ENCODE results near the gene MTCP1. TPM values are rescaled to one million over a fixed set of nuclear protein-coding genes. Genes with fewer than 3 reads are reported as not detected.

Gene MTCP1
- total and polyA plus RNA-seq, 10 of the 15 experiments (the other 5 are each of a cell fraction or from before 2014, with no cell fraction given) = 16.6 to 74.0 (median 30.9) TPM

DNA sequence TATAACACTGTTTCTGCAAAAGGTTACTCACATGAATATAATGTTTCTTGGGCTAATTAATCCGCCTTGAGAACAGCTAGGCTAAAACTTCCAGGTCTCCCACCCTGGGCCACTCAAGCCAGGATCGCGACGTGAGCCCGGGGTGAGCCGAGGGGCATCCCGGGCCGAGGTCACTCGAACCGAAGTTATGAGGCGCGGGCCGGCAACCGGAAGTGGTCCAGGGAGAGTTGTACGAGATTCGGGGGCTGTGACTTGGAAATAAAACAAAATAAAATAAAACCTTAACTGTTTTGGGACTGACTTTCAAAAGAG is 317 bp downstream of the MTCP1 start:
- WGBS (ENCODE audit: insufficient coverage, insufficient replicate concordance, low lambda C conversion rate, missing lambda C conversion rate) = 51% methylated on average over 16 of the region's 16 CpGs
- Histone ChIP-seq H3K4me3 (peak overlapping the region; percentile 72), H3K27me3 (replicated peaks in 1 of 2; ENCODE audit: control insufficient read depth in 2 of 2, insufficient read depth in 2 of 2, low read length in 1 of 2) (no peaks in the 10 kb centered on the region), H2AFZ (ENCODE audit: control insufficient read depth, low read depth, low read length) (peak overlapping the region; percentile 55), H3K4me2 (ENCODE audit: control insufficient read depth, insufficient read depth) (0 out of 2 replicates have a peak overlapping the region, but pooled peaks have one; percentile 25), H4K20me1 (ENCODE audit: control insufficient read depth, insufficient read depth) (no peaks in the 10 kb centered on the region), H3K9me3 (replicated peaks; ENCODE audit: control insufficient read depth, insufficient read depth, low read length) (no peaks in the 10 kb centered on the region), H3K4me1 (ENCODE audit: control insufficient read depth, insufficient read depth, low read length) (no peaks in the 10 kb centered on the region), H3K79me2 (ENCODE audit: control insufficient read depth, insufficient read depth, low read length) (peaks cover 54% of the 10 kb centered on the region), H3K9ac (ENCODE audit: control insufficient read depth, insufficient read depth, low read length) (peak overlapping the region; percentile 87), H3K36me3 (ENCODE audit: control insufficient read depth in 2 of 2, insufficient read depth in 2 of 2, low read length in 1 of 2) (no peaks in the 10 kb centered on the region; a peak in 3 of 4 replicates), H3K27ac (ENCODE audit: control insufficient read depth, insufficient read depth) (peak overlapping the region; percentile 84)
- in situ Hi-C loops (cut with MboI) = no loop called here
- DNase-seq (ENCODE audit: low read depth, low spot score) (no peak), ATAC-seq (peak; percentile 43), FAIRE-seq (no peak)
- ChIA-PET POLR2A (interaction anchor here (1.1 kb wide), 1 partner anchor 42 kb away, joined by 3 read pairs; no protein-coding TSS in a partner anchor), RAD21 (ENCODE audit: unreplicated experiment) (interaction anchor here (1.4 kb wide), 1 partner anchor 147 kb away, joined by 3 read pairs; no protein-coding TSS in a partner anchor), CTCF (interaction anchor here (0.7 to 1.4 kb wide), 2 partner anchors 14 to 91 kb away, joined by 3 read pairs; no protein-coding TSS in a partner anchor), SMC1A (ENCODE audit: uncharacterized antibody, unreplicated experiment) (no interaction called here)
- BruUV-seq (replicated peaks) = TSS peak; percentile 73
- intact Hi-C loops (cut with micrococcal nuclease; ENCODE audit: unreplicated experiment) = loop anchor here (5.0 kb wide), 2 partner anchors 43 to 147 kb away; partner anchors contain the start of genes FUNDC2 and VBP1
- TF ChIP-seq, protein P1, sequence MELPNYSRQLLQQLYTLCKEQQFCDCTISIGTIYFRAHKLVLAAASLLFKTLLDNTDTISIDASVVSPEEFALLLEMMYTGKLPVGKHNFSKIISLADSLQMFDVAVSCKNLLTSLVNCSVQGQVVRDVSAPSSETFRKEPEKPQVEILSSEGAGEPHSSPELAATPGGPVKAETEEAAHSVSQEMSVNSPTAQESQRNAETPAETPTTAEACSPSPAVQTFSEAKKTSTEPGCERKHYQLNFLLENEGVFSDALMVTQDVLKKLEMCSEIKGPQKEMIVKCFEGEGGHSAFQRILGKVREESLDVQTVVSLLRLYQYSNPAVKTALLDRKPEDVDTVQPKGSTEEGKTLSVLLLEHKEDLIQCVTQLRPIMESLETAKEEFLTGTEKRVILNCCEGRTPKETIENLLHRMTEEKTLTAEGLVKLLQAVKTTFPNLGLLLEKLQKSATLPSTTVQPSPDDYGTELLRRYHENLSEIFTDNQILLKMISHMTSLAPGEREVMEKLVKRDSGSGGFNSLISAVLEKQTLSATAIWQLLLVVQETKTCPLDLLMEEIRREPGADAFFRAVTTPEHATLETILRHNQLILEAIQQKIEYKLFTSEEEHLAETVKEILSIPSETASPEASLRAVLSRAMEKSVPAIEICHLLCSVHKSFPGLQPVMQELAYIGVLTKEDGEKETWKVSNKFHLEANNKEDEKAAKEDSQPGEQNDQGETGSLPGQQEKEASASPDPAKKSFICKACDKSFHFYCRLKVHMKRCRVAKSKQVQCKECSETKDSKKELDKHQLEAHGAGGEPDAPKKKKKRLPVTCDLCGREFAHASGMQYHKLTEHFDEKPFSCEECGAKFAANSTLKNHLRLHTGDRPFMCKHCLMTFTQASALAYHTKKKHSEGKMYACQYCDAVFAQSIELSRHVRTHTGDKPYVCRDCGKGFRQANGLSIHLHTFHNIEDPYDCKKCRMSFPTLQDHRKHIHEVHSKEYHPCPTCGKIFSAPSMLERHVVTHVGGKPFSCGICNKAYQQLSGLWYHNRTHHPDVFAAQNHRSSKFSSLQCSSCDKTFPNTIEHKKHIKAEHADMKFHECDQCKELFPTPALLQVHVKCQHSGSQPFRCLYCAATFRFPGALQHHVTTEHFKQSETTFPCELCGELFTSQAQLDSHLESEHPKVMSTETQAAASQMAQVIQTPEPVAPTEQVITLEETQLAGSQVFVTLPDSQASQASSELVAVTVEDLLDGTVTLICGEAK (IDR thresholded peaks at IDR 0.05; ENCODE audit: borderline replicate concordance) = peak; percentile 21; the same call in 1 of the 2 replicates
- TF ChIP-seq TARDBP (IDR thresholded peaks at IDR 0.05; ENCODE audit: borderline replicate concordance) = no peak
- TF ChIP-seq USF2 (IDR thresholded peaks at IDR 0.05; ENCODE audit: borderline replicate concordance, low read depth, low read length) = no peak
- no peak for TF ChIP-seq BRCA1 (IDR thresholded peaks at IDR 0.05; ENCODE audit: low read depth, low read length)
- 0 out of 2 replicates have a peak, but pooled peaks have one; percentile 7 for TF ChIP-seq CREB1 (IDR thresholded peaks at IDR 0.05; ENCODE audit: low read depth)

Data from GM12878 (cell line).